DND-41 (cell line): Measurements from ENCODE around the gene MRPL4.

ENCODE experiments used
- ATAC-seq: fragments of 200-7000 bp; cut with Tn5 transposase; 3 replicates; pipeline ENCODE4 v1.9.1; 2021; ENCODE audit warnings: low read depth; ENCODE audit not compliant: insufficient read depth
- DNase-seq: peaks from one replicate; pipeline ENCODE4 v3.0.0-alpha.2; 2020
- H2AFZ ChIP-seq: 2 replicates; pipeline ENCODE4 v1.6.0; 2012; ENCODE audit warnings: low read depth, low read length
- H3K27ac ChIP-seq: 2 replicates; pipeline ENCODE4 v1.5.1; 2012; ENCODE audit warnings: low read length, inconsistent platforms
- H3K27me3 ChIP-seq: fragments of 200-600 bp; sonication (generic); 2 replicates; pipeline ENCODE4 v1.6.0; 2012; ENCODE audit warnings: low read length, mild to moderate bottlenecking, inconsistent platforms; ENCODE audit not compliant: insufficient read depth, poor library complexity
- H3K36me3 ChIP-seq: 2 replicates; pipeline ENCODE4 v1.5.1; 2012; ENCODE audit warnings: low read length, inconsistent platforms; ENCODE audit not compliant: insufficient read depth
- H3K4me1 ChIP-seq: 2 replicates; pipeline ENCODE4 v1.5.1; 2012; ENCODE audit warnings: mild to moderate bottlenecking, low read length; ENCODE audit not compliant: insufficient read depth
- H3K4me2 ChIP-seq: 2 replicates; pipeline ENCODE4 v1.6.0; 2012; ENCODE audit warnings: mild to moderate bottlenecking, moderate library complexity, low read length, inconsistent platforms; ENCODE audit not compliant: insufficient read depth
- H3K4me3 ChIP-seq, 2 experiments: fragments of 200-600 bp in 1 of 2; shearing (Covaris generic) in 1 of 2; 2 replicates each; pipeline ENCODE4 v1.5.1; 2012 to 2016; ENCODE audit warnings: inconsistent platforms in 2 of 2, low read length in 2 of 2, mild to moderate bottlenecking in 2 of 2, low read depth in 1 of 2, moderate library complexity in 1 of 2
- H3K79me2 ChIP-seq: 2 replicates; pipeline ENCODE4 v1.6.0; 2012; ENCODE audit warnings: low read length, inconsistent platforms; ENCODE audit not compliant: insufficient read depth
- H3K9ac ChIP-seq: 2 replicates; pipeline ENCODE4 v1.6.0; 2012; ENCODE audit warnings: low read depth, mild to moderate bottlenecking, inconsistent platforms, low read length, moderate library complexity
- H3K9me3 ChIP-seq: 2 replicates; pipeline ENCODE4 v1.5.1; 2012; ENCODE audit warnings: low read length, moderate library complexity, mild to moderate bottlenecking, inconsistent platforms; ENCODE audit not compliant: insufficient read depth, severe bottlenecking
- H4K20me1 ChIP-seq: 2 replicates; pipeline ENCODE4 v1.6.0; 2012; ENCODE audit warnings: low read length; ENCODE audit not compliant: insufficient read depth
- EZH2 ChIP-seq: IDR thresholded peaks from 3 replicates; pipeline ENCODE4 v1.6.1; 2012; ENCODE audit warnings: borderline replicate concordance, low read depth, mild to moderate bottlenecking, moderate library complexity, low read length, inconsistent platforms; ENCODE audit not compliant: severe bottlenecking
- TF ChIP-seq, protein P1 (sequence below): IDR thresholded peaks from 2 replicates; pipeline ENCODE4 v1.5.1; 2012; ENCODE audit warnings: borderline replicate concordance, low read length, moderate library complexity, mild to moderate bottlenecking; ENCODE audit not compliant: poor library complexity, severe bottlenecking; ENCODE audit errors: extremely low read depth

Gene MRPL4

DNA sequence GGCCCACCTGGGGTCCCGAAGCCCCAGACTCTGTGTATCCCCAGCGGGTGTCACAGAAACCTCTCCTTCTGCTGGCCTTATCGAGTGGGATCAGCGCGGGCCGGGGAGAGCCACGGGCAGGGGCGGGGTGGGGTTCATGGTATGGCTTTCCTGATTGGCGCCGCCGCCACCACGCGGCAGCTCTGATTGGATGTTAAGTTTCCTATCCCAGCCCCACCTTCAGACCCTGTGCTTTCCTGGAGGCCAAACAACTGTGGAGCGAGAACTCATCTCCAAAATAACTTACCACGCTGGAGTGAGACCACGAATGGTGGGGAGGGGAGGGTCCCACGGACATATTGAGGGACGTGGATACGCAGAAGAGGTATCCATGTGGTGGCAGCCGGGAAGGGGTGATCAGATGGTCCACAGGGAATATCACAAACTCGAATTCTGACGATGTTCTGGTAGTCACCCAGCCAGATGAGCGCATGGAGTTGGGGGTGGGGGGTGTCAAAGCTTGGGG lies 36.7 kb downstream of the MRPL4 start:
- no peaks in the 10 kb centered on the region for H3K9me3 ChIP-seq
- DNase-seq (no peak), ATAC-seq (no peak)
- no peaks in the 10 kb centered on the region for H4K20me1 ChIP-seq
- no peak for TF ChIP-seq EZH2
- TF ChIP-seq, protein P1, sequence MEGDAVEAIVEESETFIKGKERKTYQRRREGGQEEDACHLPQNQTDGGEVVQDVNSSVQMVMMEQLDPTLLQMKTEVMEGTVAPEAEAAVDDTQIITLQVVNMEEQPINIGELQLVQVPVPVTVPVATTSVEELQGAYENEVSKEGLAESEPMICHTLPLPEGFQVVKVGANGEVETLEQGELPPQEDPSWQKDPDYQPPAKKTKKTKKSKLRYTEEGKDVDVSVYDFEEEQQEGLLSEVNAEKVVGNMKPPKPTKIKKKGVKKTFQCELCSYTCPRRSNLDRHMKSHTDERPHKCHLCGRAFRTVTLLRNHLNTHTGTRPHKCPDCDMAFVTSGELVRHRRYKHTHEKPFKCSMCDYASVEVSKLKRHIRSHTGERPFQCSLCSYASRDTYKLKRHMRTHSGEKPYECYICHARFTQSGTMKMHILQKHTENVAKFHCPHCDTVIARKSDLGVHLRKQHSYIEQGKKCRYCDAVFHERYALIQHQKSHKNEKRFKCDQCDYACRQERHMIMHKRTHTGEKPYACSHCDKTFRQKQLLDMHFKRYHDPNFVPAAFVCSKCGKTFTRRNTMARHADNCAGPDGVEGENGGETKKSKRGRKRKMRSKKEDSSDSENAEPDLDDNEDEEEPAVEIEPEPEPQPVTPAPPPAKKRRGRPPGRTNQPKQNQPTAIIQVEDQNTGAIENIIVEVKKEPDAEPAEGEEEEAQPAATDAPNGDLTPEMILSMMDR, result no peak
- no peaks in the 10 kb centered on the region for H3K27me3 ChIP-seq
- peaks cover 12% of the 10 kb centered on the region; the same call in 1 of the 2 replicates for H3K36me3 ChIP-seq
- no peaks in the 10 kb centered on the region for H3K79me2 ChIP-seq
- H3K9ac ChIP-seq, result no peak overlapping the region
- H3K4me3 ChIP-seq, result no peak overlapping the region
- peaks cover 23% of the 10 kb centered on the region for H3K4me1 ChIP-seq
- H2AFZ ChIP-seq, result no peak overlapping the region
- no peak overlapping the region for H3K27ac ChIP-seq
- no peak overlapping the region for H3K4me2 ChIP-seq

DNA sequence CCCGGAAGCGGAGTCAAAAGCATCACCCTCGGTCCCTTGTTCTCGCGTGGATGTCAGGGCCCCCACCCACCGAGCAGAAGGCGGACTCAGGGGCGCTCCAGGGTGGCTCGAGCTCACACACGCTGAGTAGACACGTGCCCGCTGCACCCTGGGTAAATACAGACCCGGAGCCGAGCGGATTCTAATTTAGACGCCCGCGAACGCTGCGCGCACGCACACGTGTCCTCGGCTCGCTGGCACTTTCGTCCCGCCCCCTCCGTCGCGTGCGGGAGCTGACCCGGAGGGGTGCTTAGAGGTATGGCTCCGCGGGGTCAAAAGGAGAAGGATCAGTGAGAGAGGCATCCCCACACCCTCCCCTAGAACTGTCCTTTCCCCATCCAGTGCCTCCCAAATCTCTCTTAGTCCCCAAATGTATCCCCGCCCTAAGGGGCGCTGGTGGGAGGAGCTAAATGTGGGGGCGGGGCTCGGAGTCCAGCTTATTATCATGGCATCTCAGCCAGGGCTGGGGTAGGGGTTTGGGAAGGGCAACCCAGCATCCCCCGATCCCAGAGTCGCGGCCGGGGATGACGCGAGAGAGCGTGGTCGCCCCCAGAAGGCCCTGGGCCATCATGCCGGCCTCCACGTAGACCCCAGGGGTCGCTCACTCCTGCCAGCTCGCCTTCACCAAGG lies 37.3 kb downstream of the MRPL4 start:
- Histone ChIP-seq H3K79me2 (no peaks in the 10 kb centered on the region), H3K4me1 (peaks cover 23% of the 10 kb centered on the region), H3K27me3 (no peaks in the 10 kb centered on the region), H2AFZ (no peak overlapping the region), H3K9ac (no peak overlapping the region), H4K20me1 (no peaks in the 10 kb centered on the region), H3K4me3 (no peak overlapping the region), H3K9me3 (no peaks in the 10 kb centered on the region), H3K4me2 (no peak overlapping the region), H3K36me3 (peaks cover 11% of the 10 kb centered on the region; the same call in 1 of the 2 replicates), H3K27ac (no peak overlapping the region)
- TF ChIP-seq, protein P1, result no peak
- no peak for TF ChIP-seq EZH2
- ATAC-seq (no peak), DNase-seq (no peak)

DNA sequence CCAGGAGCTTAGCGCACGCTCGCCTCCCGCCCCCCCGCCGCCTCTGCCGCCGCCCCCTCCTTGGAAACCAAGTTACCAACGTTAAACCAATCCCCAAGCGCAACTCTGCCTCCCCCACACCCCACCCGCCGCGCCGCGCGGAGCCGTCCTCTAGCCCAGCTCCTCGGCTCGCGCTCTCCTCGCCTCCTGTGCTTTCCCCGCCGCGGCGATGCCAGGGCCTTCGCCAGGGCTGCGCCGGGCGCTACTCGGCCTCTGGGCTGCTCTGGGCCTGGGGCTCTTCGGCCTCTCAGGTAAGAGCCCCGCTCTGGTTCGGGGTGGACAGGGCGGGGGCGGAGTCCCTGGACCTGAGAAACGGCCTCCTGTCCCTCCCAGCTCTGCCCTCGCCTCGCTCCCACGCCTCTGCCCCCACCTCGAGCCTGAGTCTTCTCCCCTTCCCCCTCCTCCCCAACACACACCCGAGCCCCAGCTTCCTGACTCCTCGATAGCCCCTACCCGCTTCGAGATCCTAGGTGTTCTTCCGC lies 37.9 kb downstream of the MRPL4 start, which contains the start of gene ICAM5:
ICAM5 (plus strand) TSS at position 117 of the 521 bp plus-strand sequence; CDS start at position 209, 92 bp downstream.
- H3K79me2 ChIP-seq, result no peaks in the 10 kb centered on the region
- H2AFZ ChIP-seq, result no peak within 1 kb of the TSS
- ATAC-seq (no peak), DNase-seq (no peak)
- H3K36me3 ChIP-seq, result peaks cover 6% of the 10 kb centered on the region; the same call in 1 of the 2 replicates
- no peak within 1 kb of the TSS for H3K4me3 ChIP-seq
- H3K4me2 ChIP-seq, result no peak within 1 kb of the TSS
- no peak for TF ChIP-seq EZH2
- TF ChIP-seq, protein P1, result no peak
- H4K20me1 ChIP-seq, result no peaks in the 10 kb centered on the region
- H3K9ac ChIP-seq, result no peak within 1 kb of the TSS
- no peaks in the 10 kb centered on the region for H3K9me3 ChIP-seq
- H3K4me1 ChIP-seq, result peaks cover 23% of the 10 kb centered on the region
- no peak within 1 kb of the TSS for H3K27ac ChIP-seq
- no peaks in the 10 kb centered on the region for H3K27me3 ChIP-seq
